Loucy (cell line): ENCODE results near the gene PIGT.

Experiments used
- EZH2phosphoT487 ChIP-seq: fragments of 200-600 bp; IDR thresholded peaks from 2 replicates; pipeline ENCODE4 v1.6.1; 2018; ENCODE audit warnings: antibody characterized with exemption, mild to moderate bottlenecking, moderate library complexity, borderline replicate concordance
- TF ChIP-seq, protein P1 (sequence below): fragments of 200-600 bp; sonication (generic); conservative IDR thresholded peaks from 2 replicates; pipeline ENCODE4 v1.5.1; 2014; ENCODE audit warnings: mild to moderate bottlenecking, antibody characterized with exemption, low read length

- TF ChIP-seq, protein P1, sequence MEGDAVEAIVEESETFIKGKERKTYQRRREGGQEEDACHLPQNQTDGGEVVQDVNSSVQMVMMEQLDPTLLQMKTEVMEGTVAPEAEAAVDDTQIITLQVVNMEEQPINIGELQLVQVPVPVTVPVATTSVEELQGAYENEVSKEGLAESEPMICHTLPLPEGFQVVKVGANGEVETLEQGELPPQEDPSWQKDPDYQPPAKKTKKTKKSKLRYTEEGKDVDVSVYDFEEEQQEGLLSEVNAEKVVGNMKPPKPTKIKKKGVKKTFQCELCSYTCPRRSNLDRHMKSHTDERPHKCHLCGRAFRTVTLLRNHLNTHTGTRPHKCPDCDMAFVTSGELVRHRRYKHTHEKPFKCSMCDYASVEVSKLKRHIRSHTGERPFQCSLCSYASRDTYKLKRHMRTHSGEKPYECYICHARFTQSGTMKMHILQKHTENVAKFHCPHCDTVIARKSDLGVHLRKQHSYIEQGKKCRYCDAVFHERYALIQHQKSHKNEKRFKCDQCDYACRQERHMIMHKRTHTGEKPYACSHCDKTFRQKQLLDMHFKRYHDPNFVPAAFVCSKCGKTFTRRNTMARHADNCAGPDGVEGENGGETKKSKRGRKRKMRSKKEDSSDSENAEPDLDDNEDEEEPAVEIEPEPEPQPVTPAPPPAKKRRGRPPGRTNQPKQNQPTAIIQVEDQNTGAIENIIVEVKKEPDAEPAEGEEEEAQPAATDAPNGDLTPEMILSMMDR: no peak
- TF ChIP-seq EZH2phosphoT487: no peak
Observed at GRCh38 chr20:45390931-45391330, 25.0 kb upstream of the PIGT start.
